ENCODE results near the gene HMOX1.

Gene HMOX1

DNA sequence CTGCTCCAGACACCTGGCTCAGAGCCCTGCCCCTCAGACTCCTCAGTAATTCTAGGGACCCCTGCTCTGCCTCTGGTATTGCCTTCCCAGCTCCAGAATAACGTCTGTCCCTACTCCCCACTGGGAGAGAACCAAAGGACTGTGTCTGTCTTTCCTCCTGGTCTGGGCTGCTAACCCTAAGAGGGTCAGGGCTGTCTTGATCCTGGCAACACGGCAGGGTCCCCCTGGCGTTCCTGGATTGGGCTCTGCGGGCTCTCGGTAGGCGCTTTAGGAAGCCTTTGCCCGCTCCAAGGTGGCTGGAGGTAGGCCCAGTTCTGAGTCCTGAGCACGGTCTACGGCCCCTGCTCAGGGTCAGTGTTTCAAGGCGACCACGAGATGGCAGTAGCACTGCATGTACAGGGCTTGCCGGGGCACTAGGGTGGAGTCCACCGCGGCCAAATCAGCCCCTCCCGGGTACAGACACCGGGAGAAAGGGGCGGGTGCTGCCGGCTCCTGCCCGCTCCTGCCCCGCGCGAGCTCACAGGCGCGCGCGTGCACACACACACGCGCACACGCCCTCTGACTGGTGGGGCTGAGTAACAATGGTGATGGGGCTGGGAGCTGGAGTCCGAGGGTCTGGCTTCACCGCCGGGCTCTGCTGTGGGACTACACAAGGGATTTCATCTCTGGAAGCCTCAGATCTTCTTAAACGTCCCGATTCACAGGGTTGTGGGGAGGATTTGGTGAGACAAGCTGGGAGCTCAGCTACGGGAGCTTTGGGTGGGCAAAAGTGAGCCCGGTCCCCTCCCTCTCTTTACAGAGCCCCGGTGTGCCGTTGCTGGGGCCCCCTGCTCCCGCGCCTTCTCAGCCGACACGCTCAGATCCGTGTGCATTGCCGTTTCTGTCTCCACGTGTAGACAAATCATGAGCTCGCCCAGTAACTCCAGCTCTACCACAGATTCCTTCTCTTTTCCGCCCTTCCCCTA lies 30.1 kb upstream of the HMOX1 start:
- Histone ChIP-seq H2AFZ (ENCODE audit: low read depth, low read length, severe bottlenecking) (peak overlapping the region; percentile 57), H3K27me3 (ENCODE audit: low read length) (no peaks in the 10 kb centered on the region), H3K9me3 (ENCODE audit: insufficient read depth, low read length) (no peaks in the 10 kb centered on the region), H3K4me2 (ENCODE audit: low read depth, low read length, poor library complexity, severe bottlenecking) (peak overlapping the region; percentile 84), H3K9me2 (replicated peaks; ENCODE audit: insufficient read depth, low read length) (no peaks in the 10 kb centered on the region), H4K20me1 (ENCODE audit: low read depth, low read length) (no peaks in the 10 kb centered on the region), H3F3A (ENCODE audit: insufficient read depth) (peaks cover 5% of the 10 kb centered on the region), H3K9ac (ENCODE audit: low read length) (peak overlapping the region; percentile 65), H3K27ac (ENCODE audit: low read depth, low read length) (peak overlapping the region; percentile 58), H3K79me2 (ENCODE audit: insufficient read depth, low read length) (no peaks in the 10 kb centered on the region), H3K4me3 (ENCODE audit: insufficient read depth, low read length, poor library complexity, severe bottlenecking) (peak overlapping the region; percentile 52), H3K36me3 (ENCODE audit: low read length) (no peaks in the 10 kb centered on the region)
- TF ChIP-seq, protein P1, sequence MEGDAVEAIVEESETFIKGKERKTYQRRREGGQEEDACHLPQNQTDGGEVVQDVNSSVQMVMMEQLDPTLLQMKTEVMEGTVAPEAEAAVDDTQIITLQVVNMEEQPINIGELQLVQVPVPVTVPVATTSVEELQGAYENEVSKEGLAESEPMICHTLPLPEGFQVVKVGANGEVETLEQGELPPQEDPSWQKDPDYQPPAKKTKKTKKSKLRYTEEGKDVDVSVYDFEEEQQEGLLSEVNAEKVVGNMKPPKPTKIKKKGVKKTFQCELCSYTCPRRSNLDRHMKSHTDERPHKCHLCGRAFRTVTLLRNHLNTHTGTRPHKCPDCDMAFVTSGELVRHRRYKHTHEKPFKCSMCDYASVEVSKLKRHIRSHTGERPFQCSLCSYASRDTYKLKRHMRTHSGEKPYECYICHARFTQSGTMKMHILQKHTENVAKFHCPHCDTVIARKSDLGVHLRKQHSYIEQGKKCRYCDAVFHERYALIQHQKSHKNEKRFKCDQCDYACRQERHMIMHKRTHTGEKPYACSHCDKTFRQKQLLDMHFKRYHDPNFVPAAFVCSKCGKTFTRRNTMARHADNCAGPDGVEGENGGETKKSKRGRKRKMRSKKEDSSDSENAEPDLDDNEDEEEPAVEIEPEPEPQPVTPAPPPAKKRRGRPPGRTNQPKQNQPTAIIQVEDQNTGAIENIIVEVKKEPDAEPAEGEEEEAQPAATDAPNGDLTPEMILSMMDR (IDR thresholded peaks at IDR 0.05; ENCODE audit: insufficient read depth, low read length, poor library complexity, severe bottlenecking) = peak; percentile 43
- TF ChIP-seq EZH2phosphoT487 (conservative IDR thresholded peaks at IDR 0.05; ENCODE audit: low read length) = no peak

GRCh38 chr22:35352214-35353111 lies 28.4 kb upstream of the HMOX1 start:
- no peak overlapping the region for H3K4me3 ChIP-seq (ENCODE audit: insufficient read depth, low read length, poor library complexity, severe bottlenecking)
- peak overlapping the region; percentile 54 for H3K9ac ChIP-seq (ENCODE audit: low read length)

DNA sequence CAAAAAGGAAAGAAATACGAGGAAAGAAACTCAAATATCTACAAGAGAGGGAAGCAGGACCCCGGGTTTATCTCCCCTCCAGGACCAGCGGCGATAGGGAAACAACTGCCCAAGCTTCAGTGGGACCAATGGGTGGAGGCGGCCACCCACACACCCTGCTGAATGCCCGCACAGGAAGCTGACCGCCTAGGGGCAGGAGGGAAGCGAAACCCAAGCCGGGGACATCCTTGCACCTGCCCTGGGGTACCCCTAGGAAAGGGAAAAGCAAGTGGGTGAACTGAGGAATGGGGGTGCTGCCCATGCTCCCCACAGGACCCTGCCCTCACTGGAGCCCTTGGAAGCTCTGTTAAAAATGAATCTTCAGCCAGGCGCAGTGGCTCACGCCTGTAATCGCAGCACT lies 27.6 kb upstream of the HMOX1 start:
- H3K4me2 ChIP-seq (ENCODE audit: low read depth, low read length, poor library complexity, severe bottlenecking) = peak overlapping the region; percentile 61
- no peaks in the 10 kb centered on the region for H3K36me3 ChIP-seq (ENCODE audit: low read length)
- peaks cover 5% of the 10 kb centered on the region for H3F3A ChIP-seq (ENCODE audit: insufficient read depth)
- no peaks in the 10 kb centered on the region for H3K27me3 ChIP-seq (ENCODE audit: low read length)
- H3K9me2 ChIP-seq (replicated peaks; ENCODE audit: insufficient read depth, low read length) = no peaks in the 10 kb centered on the region
- H3K27ac ChIP-seq (ENCODE audit: low read depth, low read length) = peak overlapping the region; percentile 91
- H3K9ac ChIP-seq (ENCODE audit: low read length) = peak overlapping the region; percentile 54; the same call in 1 of the 2 replicates
- no peaks in the 10 kb centered on the region for H3K79me2 ChIP-seq (ENCODE audit: insufficient read depth, low read length)
- TF ChIP-seq, protein P1 (IDR thresholded peaks at IDR 0.05; ENCODE audit: insufficient read depth, low read length, poor library complexity, severe bottlenecking) = no peak
- peak overlapping the region; percentile 93 for H2AFZ ChIP-seq (ENCODE audit: low read depth, low read length, severe bottlenecking)
- H3K4me3 ChIP-seq (ENCODE audit: insufficient read depth, low read length, poor library complexity, severe bottlenecking) = no peak overlapping the region
- H3K9me3 ChIP-seq (ENCODE audit: insufficient read depth, low read length) = no peaks in the 10 kb centered on the region
- no peaks in the 10 kb centered on the region for H4K20me1 ChIP-seq (ENCODE audit: low read depth, low read length)

More at GRCh38 chr22:35352214-35353111, 28.4 kb upstream of the HMOX1 start:
- TF ChIP-seq EZH2phosphoT487 (conservative IDR thresholded peaks at IDR 0.05; ENCODE audit: low read length) = no peak
- TF ChIP-seq, protein P1 (IDR thresholded peaks at IDR 0.05; ENCODE audit: insufficient read depth, low read length, poor library complexity, severe bottlenecking) = peak; percentile 26
- Histone ChIP-seq H3K27me3 (ENCODE audit: low read length) (no peaks in the 10 kb centered on the region), H3K79me2 (ENCODE audit: insufficient read depth, low read length) (no peaks in the 10 kb centered on the region), H3K36me3 (ENCODE audit: low read length) (no peaks in the 10 kb centered on the region), H2AFZ (ENCODE audit: low read depth, low read length, severe bottlenecking) (peak overlapping the region; percentile 93), H3K27ac (ENCODE audit: low read depth, low read length) (peak overlapping the region; percentile 91), H3K4me2 (ENCODE audit: low read depth, low read length, poor library complexity, severe bottlenecking) (peak overlapping the region; percentile 61), H4K20me1 (ENCODE audit: low read depth, low read length) (no peaks in the 10 kb centered on the region), H3F3A (ENCODE audit: insufficient read depth) (peaks cover 5% of the 10 kb centered on the region), H3K9me2 (replicated peaks; ENCODE audit: insufficient read depth, low read length) (no peaks in the 10 kb centered on the region), H3K9me3 (ENCODE audit: insufficient read depth, low read length) (no peaks in the 10 kb centered on the region)
